22Rv1 (cell line): ENCODE data around the gene FGF3.

ENCODE experiments used
- H3K27ac ChIP-seq: fragments of 450-650 bp; 2 replicates; pipeline ENCODE4 v1.5.1; 2017
- CTCF ChIP-seq: fragments of 450-650 bp; IDR thresholded peaks from 2 replicates; pipeline ENCODE4 v1.5.1; 2017; ENCODE audit warnings: mild to moderate bottlenecking
- ZFX ChIP-seq: fragments of 450-650 bp; IDR thresholded peaks from 2 replicates; pipeline ENCODE4 v1.6.1; 2017; ENCODE audit warnings: antibody characterized with exemption, borderline replicate concordance

The FGF3 gene

GRCh38 chr11:69830086-69830485, 10.9 kb upstream of the FGF3 start:
- H3K27ac ChIP-seq: no peak overlapping the region
- TF ChIP-seq CTCF (no peak), ZFX (no peak)

- no peak overlapping the region for H3K27ac ChIP-seq
- no peak for TF ChIP-seq CTCF
Measured at GRCh38 chr11:69828971-69829344, 9.7 kb upstream of the FGF3 start.

GRCh38 chr11:69828276-69828970, 9.2 kb upstream of the FGF3 start:
- no peak overlapping the region for H3K27ac ChIP-seq
- TF ChIP-seq CTCF (no peak), ZFX (no peak)

GRCh38 chr11:69826773-69827172, 7.6 kb upstream of the FGF3 start:
- H3K27ac ChIP-seq: no peak overlapping the region
- no peak for TF ChIP-seq ZFX
- TF ChIP-seq CTCF: no peak

- no peak overlapping the region for H3K27ac ChIP-seq
- TF ChIP-seq CTCF (no peak), ZFX (no peak)
Measured at GRCh38 chr11:69825941-69826340, 6.7 kb upstream of the FGF3 start.

GRCh38 chr11:69825037-69825834, 6.0 kb upstream of the FGF3 start:
- no peak overlapping the region for H3K27ac ChIP-seq
- TF ChIP-seq ZFX: no peak
- TF ChIP-seq CTCF: no peak

- TF ChIP-seq CTCF (no peak), ZFX (no peak)
- H3K27ac ChIP-seq: no peak overlapping the region
Measured at GRCh38 chr11:69823641-69824265, 4.5 kb upstream of the FGF3 start.
